G401 (cell line): ENCODE results near the gene VDAC1. TPM values are rescaled to one million over a fixed set of nuclear protein-coding genes. Genes with fewer than 3 reads are reported as not detected.
A peak's percentile ranks its signal among the peaks of the same experiment; 100 is the strongest.

Experiments used
- DNase-seq: peaks from one replicate; pipeline ENCODE4 v3.0.0-alpha.2; 2015; ENCODE audit warnings: low spot score
- in situ Hi-C: cut with HindIII; loops from 2 replicates; pipeline ENCODE4 v1.10.0; 2016; ENCODE audit warnings: low sequenced_read_pairs, mixed read lengths
- total RNA-seq: library from RNA; depleted of rRNA; stranded (reverse); fragments of >200 nt; shearing (Covaris generic); gene quantifications from 2 replicates; pipeline ENCODE4 v1.2.3, GENCODE V29; 2014

The VDAC1 gene
- total RNA-seq, 1 experiment from 2014 or later = 470 TPM

DNA sequence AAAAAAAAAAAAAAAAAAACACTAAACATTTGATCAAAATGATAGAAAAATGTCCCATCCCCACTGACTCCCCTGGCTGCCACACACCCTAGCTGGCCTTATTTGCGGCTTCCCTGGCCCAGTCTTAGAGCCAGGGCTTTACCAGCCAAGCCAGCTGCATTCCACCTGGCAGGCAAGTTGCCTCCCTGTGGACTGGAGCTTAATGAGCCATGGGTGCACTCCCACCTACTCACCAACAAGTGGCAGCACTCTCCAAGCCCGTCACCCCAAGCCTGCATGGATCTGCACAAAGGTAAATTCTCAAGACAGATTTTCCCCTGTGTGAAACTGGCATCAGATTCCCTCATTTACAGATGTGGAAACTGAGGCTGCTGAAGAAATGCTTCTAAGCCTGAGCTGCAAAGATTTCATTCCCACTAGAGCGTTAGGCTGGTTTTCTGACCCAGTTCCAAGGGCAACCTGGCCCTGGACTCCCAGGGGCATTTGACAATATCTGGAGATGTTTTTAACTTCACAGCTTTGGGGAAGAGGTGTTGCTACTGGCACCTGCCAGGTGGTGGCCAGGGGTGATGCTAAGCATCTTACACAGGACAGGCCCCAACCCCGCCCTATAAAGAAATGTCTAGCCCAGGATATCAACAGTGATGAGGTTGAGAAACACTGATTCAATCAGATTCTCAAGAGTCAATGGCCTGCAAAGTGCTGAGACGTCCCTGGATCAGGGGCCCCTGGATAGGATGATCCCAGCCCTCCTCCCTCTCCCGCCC is 21.9 kb upstream of the VDAC1 start:
- DNase-seq = peak; percentile 25
- in situ Hi-C loops = no loop called here

DNA sequence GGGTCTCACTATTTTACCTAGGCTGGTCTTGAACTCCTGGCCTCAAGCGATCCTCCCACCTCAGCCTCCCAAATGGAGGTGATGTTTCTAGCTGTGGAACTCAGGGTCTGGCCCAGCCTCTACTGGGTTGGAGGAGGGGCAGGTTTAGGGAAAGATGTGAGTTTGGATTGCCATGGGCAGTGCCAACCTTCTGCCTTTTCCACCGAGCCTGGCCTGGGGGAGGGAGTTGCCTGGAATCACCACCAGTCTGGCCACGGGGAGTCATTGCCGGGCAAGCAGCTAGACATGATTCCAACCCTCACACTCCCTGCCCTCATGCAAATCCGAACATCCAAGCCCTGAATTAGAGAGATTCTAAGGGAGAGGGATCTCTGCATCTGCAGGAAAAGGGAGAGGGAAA is 21.0 kb upstream of the VDAC1 start:
- in situ Hi-C loops = no loop called here
- no peak for DNase-seq

DNA sequence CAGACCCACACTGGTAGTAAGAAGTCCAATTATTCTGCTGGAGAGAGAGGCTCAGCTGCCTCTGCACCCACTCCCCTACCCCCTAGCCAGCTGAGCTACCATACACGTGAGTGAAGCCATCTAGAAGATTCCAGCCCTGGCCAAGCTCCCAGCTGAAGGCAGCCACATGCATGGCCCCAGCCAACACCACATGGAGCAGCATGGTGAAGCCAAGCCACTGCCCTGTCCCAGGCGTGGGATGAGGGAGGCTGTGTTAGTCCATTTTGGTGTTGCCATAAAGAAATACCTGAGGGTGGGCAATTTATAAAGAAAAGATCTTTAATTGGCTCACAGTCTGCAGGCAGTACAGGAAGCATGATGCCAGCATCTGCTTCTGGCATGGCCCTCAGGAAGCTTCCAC is 20.0 kb upstream of the VDAC1 start:
- DNase-seq = no peak
- in situ Hi-C loops = no loop called here

DNA sequence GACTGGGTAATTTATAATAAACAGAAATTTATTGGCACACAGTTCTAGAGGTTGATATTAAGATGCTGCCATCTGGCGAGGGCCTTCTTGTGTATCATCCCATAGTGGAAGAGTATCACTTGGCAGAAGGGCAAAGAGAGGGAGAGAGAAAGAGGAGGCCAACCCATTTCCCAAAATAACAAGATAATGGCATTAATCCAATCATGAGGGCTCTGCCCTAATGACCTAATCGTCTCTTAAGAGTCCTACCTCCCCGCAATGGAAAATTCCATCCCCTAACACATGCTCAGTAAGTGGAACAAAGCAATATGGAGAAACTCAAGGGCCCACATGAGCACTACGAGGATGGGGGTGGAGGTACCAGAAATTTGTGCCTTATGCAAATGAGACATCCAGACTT is 17.6 kb upstream of the VDAC1 start:
- DNase-seq = peak; percentile 36
- in situ Hi-C loops = no loop called here

DNA sequence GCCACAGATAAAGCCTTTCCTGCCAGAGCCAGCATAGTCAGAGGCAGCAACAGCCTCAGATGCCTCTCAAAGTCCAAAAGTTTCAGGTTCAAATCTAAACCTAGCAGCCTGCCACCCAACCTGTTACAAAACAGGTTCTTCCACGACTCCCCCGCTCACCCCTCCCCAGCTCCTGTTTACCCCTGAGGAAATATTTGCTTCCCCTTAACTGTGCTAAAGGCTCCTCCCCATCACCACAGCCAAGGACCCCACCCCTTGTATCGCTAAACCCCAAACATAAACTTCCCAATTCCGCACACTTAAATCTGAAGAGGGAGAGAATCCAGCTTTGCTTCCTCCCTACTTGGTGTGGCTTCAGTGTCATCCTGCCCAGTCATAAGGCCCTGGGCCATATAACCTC is 15.4 kb upstream of the VDAC1 start:
- no peak for DNase-seq
- in situ Hi-C loops = no loop called here

DNA sequence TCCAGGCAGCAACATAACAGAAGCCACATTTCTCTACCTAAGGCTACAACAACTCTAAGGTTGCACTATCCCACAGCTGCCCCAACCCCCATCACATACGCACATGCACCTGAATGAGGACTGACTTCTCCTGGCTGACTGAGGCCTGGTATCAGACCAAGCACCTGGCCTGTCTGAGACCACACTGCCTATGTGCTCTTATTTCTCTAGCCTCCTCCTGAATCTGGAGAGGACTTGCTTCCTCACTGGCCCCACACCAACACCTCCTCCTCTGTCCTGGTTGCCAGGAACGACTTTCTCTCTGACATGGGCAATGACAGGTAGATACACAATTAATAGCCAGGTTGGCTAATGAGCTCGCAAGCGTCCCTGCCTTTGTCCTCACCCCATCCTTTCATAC is 14.9 kb upstream of the VDAC1 start:
- DNase-seq = no peak
- in situ Hi-C loops = no loop called here

DNA sequence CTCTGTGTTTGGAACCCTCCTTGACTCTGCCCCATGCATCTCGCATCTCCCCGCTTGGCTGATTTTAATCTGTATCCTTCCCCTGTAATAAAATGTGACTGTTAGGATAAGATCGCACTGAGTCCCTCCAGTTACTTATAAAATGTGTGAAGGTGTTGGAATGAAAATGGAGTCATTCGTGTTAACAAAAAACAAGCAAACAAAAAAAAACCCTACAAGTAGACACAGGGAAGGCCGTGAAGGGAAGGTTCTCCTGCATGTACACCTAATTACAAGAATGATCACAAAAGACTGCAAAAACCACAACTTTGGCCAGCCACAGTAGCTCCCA is 14.2 kb upstream of the VDAC1 start:
- no peak for DNase-seq
- in situ Hi-C loops = no loop called here

DNA sequence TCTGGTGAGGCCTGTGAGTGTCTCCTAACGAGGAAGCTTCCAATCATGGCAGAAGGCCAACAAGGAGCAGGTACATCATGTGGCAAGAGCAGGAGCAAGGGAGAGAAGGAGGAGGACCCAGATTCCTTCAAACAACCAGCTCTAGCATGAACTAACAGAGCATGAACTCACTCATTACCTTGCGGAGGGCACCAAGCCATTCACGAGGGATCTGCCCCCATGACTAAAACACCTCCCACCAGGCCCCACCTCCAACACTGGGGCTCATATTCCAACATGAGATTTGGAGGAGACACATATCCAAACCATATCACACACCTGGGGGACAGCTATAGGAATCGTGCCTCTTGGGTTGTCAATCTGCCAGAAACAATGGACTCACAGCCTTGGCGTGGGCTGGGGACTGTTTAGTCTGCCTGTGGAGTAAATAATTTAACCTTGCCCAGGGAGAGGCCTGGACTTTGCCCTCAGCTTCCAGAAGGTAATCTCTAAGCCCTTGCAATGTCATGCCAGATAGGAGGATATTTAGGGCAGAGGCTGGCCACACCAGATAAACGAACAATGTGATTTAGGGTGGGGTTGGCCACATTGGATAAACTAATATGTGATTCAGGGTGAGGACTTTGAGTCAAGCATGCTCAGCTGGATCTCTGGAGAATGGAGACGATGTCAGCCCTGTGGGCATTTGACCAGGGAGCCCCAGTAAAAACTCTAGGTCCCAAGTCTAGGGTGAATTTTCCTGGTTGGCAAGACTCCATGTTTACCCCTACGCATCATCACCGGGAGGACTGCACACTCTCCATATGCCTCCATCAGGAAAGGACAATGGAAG is 13.6 kb upstream of the VDAC1 start:
- DNase-seq = no peak
- in situ Hi-C loops = no loop called here

DNA sequence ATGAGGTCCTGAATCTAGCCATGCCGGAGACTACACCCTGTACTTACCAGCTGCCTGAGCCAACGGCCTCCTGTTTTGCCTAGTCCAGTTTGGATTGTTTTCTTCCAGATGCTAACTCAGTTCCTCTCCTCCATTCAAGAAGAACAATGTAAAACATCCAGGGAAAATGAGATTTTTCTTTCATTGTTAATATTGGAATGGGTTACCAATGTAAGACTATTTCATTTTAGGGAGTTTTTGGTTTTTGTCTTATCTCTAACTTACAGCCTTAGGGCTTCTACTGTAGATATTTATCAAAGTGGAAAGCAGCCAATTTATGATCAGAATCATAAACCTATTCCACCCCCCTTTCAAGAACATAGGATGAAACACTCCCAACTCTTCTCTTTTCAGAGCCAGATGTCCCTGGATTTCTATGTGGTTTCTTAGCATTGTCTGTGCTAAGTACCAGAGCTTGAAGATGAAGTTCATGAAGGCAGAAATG is 3.5 kb upstream of the VDAC1 start:
- DNase-seq = no peak
- in situ Hi-C loops = no loop called here

DNA sequence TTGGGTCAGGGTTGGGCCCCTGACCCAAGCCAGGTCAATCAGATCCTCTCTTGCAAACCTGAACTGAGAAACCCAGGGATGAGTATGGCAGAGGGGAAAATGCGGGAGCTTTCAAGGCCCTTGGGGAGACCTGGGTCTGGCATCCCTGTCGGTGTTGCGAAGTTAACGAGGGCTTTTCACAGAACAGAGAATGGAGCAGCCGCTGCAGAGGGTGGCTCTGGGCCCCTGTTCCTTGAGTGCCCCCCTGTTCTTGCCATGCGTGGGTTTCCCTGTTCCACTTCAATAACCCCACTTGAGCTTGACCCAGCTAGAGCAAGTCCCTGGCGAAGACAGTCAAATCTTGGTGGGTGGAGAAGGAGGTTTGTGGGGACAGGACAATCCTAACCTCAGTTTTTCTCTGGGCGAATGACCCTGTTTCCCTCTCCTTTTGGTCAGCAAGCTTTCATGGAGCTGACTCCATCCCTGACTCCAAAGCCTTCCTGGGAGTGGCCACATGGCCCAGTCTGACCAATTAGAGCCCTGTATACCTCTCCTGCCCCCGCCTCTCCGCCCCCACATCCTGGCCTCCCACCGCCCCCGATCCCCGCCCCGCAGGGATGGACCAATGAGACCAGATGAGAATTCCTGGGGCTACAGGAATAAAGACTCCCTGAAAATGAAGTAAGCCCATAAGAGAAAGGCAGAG is 2.9 kb upstream of the VDAC1 start:
- in situ Hi-C loops = no loop called here
- DNase-seq = no peak

DNA sequence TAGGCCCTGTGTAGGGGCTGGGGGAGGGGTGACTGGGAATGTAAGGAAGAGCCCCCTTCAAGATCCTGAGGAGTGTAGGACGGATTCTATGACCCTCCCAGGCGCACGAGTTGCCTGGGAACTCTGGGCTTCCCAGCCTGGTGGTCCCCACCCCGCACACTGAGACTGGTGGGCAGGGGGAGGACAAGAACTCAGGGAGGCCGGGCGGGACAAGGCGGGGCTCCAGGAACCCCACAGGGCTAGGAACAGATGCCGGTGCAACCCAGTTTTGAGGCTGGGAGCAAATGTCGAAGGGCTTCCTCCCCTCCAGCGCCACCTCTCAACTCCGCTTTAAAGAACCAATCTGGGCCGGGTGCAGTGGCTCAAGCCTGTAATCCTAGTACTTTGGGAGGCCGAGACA is 1.3 kb upstream of the VDAC1 start:
- in situ Hi-C loops = no loop called here
- DNase-seq = no peak

DNA sequence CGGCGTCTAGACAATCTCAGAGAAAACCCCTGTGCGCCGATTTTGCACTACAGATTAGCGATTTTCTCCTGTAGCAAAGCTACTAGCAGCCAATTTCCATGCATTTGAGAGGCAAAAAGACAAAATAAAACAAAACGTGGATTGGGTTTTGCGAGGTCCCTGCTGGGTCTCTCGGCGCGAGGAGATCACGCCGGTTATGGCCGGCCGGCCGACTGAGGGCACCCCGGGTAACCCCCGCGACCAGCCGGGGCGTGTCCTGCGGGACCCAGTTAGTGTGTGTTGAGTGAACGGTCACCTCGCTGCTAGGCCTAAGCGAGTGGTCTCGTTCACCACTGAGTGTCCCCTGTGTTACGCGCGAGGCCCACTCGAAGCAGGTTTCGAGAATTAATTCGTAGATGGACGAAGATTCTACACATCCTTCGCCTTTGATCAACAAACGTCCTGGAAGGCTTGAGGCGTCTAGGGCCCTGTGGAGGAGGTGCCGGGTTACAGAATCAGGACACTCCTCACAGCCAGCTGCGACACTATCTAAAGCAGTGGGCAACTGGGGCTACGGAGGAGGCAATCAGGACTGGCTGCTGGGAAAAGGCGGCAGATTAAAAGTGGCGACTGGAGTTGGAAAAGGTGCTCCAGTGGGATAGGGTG is 764 bp upstream of the VDAC1 start:
- in situ Hi-C loops = no loop called here
- no peak for DNase-seq

DNA sequence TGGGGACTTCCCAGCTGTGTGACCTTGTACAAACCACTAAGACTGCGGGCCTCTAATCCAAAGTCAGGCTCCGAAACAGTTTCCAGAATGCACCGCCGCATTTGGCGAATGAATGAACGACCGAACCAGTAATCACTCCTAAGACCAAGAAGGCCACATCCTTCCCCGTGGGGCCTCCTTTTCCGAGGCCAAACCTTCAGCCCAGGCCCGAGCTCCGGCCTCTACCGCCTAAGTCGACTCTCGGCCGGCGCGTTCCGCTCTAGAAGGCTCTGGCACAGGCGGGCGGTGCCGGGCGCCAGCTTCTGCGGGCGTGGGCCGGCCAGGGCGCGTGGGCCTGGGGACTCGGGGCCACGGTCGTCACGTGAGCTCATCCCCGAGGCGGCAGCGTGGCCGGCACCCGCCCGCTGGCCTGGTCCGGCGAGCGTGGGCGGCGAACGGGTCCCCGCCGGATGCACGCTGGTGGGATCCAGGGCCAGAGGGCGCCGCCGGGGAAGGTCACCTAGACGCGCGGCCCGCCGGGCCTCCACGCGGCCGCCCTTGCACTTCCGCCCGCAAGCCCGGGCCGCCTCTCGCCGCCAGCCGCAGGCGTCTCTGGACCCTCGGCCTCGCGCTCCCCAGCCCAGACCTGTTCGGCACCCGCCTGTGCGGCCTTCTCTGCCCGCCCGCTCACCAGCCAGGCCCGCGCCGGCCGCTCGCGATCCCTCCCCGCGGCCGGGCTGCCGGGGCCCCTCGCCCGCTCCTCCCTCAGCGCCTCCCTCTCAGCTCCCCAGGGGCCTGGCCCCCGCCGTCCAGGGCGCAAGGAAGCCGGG is 754 bp downstream of the VDAC1 start:
- in situ Hi-C loops = no loop called here
- peak; percentile 51 for DNase-seq

DNA sequence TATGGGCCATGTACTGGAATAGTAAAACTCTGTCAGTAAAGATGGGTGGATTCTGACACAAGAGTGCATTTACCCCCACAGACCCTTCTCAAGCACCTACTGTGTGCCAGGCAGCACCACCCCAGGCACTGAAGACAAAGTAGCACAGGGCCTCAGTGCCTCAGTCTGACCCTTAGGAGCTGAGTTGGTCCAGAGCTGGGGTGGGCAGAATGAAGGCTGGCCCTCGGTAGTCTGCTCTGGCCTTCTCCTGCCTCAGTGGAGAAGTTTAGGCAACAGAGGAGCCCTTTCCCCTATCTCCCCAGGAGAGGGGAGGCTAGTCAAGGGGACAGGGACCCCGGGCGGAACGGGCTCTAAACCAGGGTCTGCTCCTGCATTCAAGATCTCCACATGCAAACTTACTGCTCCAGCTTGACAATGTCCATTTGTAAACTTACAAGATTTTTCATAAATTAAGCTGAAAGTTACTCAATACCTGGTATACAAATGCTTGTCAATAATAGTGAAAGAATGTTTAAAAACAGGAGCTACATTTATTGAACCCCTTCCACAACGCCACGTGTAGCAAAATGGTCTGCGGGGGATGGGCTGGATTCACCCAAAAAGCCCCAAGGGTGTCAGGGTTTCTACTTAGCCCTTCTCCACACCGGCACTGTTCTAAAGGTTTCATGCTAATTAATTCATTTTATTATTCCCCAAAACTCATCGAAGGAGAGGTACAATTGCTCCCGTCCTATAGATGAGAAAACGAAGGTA is 1.5 kb downstream of the VDAC1 start:
- no peak for DNase-seq
- in situ Hi-C loops = no loop called here

DNA sequence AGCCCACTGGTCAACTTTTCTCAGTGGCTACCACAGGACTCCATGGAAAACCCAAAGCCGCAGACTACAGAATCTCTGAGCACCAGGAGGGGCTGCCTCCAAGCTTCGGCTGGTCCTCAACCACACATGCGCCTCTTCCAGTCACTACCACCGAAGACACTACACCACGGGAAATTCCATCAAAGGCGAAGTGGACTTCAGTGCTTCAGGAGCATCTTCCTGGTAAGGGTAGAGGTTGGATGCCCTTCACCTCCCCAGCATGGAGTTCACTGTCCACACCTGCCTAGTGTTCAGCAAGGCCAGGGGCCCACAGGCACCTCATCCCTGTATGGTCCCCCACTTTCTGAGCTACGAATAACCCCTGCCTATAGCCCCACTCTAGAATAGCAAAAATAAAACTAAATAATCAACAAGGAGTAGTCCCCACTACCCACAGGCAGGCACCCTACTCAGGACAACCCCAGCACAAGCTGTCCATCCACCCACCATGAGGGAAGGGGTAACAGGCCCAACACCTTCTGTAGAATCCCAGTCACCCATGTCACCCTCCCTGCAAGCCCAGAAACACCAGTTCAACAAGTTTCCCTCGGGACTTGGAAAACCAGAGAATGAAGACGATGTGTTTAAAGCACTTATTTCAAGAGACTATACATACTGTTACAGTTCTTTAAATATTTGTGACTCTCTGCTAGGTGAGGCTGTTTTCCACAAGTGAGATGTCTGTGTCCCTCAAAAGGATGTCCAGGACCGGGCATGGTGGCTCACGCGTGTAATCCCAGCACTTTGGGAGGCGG is 2.6 kb downstream of the VDAC1 start:
- in situ Hi-C loops = no loop called here
- DNase-seq = no peak

DNA sequence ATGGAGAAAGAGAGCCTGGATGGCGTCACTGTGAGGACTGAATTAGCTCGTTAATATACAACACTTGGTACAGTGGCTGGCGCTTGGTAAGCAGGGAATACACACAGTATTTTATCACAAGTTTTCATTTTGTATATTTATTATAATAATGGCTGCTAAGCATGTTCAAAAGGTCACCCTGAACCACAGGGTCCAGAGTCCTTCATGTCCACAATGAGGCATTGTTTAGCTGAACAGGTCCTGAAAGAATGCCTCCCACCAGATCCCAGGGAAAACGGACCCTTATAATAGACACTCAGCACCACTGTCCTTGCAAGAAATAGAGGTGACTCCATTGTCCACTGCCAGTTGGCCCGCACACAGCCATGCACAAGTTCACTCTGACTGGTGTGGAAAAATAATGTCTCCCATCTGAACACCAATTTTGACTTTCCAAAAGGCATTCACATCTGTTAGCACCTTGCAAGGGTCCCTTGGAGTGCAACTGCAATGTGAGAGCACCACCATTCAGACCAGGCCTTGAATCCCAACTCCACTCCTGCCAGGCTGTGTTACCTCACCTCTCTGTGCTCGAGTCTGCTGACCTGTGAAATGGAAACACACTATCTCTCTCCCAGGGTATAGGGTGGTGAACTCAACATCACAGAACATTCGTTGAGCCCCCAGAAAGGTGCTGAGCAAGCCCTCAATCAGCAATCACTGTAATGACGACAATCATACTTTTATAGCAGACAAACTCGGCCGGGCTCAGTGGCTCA is 3.9 kb downstream of the VDAC1 start:
- DNase-seq = no peak
- in situ Hi-C loops = no loop called here

DNA sequence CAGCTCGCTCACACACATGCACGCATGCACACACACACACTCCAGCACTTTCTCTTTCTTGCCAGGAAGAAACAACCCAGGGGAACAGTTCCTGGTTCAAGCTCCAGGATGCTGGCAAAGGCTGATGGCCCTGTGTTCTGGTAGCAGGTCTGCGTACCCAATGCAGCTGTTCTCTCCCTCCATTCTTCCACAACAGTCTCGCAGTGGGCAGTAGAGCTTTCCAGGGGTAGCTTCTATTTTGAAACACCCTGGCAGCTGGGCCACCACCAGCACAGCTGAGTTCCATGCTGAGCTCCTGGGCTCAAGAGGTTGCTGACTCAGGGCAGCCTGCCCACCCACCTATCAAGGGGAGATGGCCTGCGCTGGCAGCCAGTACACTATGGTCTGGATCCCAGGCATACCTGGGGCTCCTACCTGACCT is 4.7 kb downstream of the VDAC1 start:
- DNase-seq = no peak
- in situ Hi-C loops = no loop called here
